BE2C (cell line): ENCODE measurements around the gene AGRN.
"Not testable (repeated sequence)": the region's sequence is repeated elsewhere in the genome, so short reads cannot be mapped to it uniquely, and the experiment has no call there.

Experiments
- DNase-seq: peaks from one replicate; pipeline ENCODE4 v3.0.0-alpha.2; 2020
- H3K27me3 ChIP-seq: fragments of 250-450 bp; sonication (Bioruptor Pico); 2 replicates; pipeline ENCODE4 v1.5.1; 2020; ENCODE audit warnings: mild to moderate bottlenecking
- H3K36me3 ChIP-seq: fragments of 250-450 bp; sonication (Bioruptor Pico); 2 replicates; pipeline ENCODE4 v1.5.1; 2020; ENCODE audit warnings: mild to moderate bottlenecking
- H3K4me1 ChIP-seq: fragments of 250-450 bp; sonication (Bioruptor Pico); 2 replicates; pipeline ENCODE4 v1.5.1; 2020
- H3K4me3 ChIP-seq: 2 replicates; pipeline ENCODE4 v1.5.1; 2011; ENCODE audit warnings: low read depth, low read length
- H3K9me3 ChIP-seq: fragments of 250-450 bp; sonication (Bioruptor Pico); 2 replicates; pipeline ENCODE4 v1.5.1; 2020
- TF ChIP-seq, protein P1 (sequence below): IDR thresholded peaks from 2 replicates; pipeline ENCODE4 v1.5.1; 2012; ENCODE audit warnings: mild to moderate bottlenecking, low read depth, low read length

Gene AGRN

GRCh38 chr1:973459-974292 is 46.2 kb upstream of the AGRN start:
- DNase-seq = no peak
- peaks cover 21% of the 10 kb centered on the region for H3K27me3 ChIP-seq
- no peak overlapping the region for H3K4me3 ChIP-seq
- no peaks in the 10 kb centered on the region for H3K9me3 ChIP-seq
- TF ChIP-seq, protein P1, sequence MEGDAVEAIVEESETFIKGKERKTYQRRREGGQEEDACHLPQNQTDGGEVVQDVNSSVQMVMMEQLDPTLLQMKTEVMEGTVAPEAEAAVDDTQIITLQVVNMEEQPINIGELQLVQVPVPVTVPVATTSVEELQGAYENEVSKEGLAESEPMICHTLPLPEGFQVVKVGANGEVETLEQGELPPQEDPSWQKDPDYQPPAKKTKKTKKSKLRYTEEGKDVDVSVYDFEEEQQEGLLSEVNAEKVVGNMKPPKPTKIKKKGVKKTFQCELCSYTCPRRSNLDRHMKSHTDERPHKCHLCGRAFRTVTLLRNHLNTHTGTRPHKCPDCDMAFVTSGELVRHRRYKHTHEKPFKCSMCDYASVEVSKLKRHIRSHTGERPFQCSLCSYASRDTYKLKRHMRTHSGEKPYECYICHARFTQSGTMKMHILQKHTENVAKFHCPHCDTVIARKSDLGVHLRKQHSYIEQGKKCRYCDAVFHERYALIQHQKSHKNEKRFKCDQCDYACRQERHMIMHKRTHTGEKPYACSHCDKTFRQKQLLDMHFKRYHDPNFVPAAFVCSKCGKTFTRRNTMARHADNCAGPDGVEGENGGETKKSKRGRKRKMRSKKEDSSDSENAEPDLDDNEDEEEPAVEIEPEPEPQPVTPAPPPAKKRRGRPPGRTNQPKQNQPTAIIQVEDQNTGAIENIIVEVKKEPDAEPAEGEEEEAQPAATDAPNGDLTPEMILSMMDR = no peak
- H3K36me3 ChIP-seq = no peaks in the 10 kb centered on the region
- no peaks in the 10 kb centered on the region; the same call in 1 of the 2 replicates for H3K4me1 ChIP-seq

DNA sequence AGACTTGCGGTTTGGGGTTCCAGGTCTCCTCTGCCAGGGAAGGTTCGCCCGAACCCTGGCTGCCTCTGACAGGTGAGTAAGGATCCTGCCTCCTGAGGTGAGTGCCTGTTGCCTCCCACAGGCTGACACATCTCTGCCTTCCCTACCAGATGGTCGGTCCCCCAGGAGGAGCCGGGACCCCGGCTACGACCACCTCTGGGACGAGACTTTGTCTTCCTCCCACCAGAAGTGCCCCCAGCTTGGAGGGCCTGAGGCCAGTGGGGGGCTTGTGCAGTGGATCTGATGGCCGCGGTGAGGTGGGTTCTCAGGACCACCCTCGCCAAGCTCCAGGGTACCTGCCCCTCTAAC is 45.7 kb upstream of the AGRN start:
- H3K4me3 ChIP-seq = no peak overlapping the region
- no peak for DNase-seq
- TF ChIP-seq, protein P1 = no peak
- peaks cover 21% of the 10 kb centered on the region for H3K27me3 ChIP-seq
- H3K4me1 ChIP-seq = no peaks in the 10 kb centered on the region; the same call in 1 of the 2 replicates
- H3K9me3 ChIP-seq = no peaks in the 10 kb centered on the region
- no peaks in the 10 kb centered on the region for H3K36me3 ChIP-seq

DNA sequence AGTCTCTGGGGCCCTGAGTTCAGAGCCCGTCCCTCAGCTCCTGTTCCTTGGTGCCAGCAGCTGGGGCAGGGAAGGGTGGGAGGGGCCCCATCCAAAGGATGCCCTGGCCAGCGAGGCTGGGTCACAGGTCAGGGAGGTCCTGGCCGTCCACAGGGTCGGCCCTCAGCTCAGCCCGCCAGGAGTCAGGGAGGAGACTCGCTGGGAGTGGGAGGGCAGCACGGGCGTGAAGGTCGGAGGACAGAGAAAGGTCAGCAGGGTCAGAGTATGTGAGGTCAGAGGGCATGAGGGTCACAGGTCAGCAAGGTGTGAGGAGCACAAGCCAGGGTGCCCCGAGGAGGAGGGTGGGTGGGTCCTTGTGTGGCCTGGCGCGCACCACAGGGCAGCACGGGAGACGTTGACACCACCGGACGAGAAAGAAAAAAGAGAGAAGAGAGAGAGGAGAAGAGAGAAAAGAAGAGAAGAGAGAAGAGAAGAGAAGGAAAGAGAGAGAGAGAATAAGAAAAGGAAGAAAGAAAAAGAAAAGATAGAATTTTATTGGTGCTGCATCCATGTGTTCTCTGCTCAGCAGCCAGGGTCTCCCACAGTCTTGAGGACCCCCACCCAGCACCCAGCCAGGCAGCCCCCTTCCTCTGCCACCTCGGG is 45.1 kb upstream of the AGRN start:
- peaks cover 21% of the 10 kb centered on the region for H3K27me3 ChIP-seq
- DNase-seq = no peak
- H3K36me3 ChIP-seq = no peaks in the 10 kb centered on the region
- no peaks in the 10 kb centered on the region for H3K9me3 ChIP-seq
- TF ChIP-seq, protein P1 = no peak
- H3K4me1 ChIP-seq = no peaks in the 10 kb centered on the region; the same call in 1 of the 2 replicates
- no peak overlapping the region for H3K4me3 ChIP-seq

GRCh38 chr1:975365-975764 is 44.6 kb upstream of the AGRN start:
- Histone ChIP-seq H3K27me3 (peaks cover 22% of the 10 kb centered on the region), H3K4me3 (no peak overlapping the region)
- TF ChIP-seq, protein P1 = no peak

DNA sequence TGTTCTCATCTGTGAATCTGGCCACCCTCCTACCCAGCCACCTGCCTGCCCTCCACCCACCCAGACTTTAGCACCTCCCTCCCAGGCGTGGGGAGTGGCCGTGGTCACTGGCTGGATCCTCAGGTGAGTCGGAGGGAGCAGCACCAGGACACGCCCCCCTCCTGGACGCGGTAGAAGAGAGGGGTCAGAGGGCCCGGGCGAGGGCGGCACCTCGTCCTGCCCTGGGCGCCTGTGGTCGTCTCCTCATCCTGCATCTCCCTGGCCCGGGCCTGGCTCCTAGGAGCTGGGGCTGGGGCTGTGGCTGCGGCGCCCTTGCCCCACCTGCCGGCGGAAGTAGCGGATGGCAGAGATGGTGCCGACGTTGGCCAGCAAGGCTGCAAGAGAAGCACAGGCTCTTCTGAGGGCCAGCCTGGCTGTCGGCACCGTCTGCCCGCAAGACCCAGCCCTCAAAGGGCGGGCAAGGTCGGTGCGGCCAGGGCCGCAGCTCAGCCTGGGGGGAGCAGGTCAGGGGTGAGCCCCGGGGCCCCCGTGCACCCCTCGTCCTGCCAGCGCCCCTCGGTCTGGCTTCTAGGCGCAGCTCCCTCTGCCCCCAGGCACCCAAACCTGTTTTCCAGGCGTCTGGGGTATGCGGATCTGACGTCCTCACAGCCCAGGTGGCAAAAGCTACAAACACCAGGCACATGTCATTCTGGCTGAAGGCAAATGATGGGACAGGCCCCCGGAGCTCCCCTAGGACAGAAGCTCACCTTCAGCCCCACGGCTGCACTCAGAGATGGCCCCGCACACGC is 43.8 kb upstream of the AGRN start:
- H3K4me3 ChIP-seq = peak overlapping the region; percentile 49

More at GRCh38 chr1:975365-975764, 44.6 kb upstream of the AGRN start:
- no peak for DNase-seq
- H3K9me3 ChIP-seq = no peaks in the 10 kb centered on the region
- H3K36me3 ChIP-seq = no peaks in the 10 kb centered on the region
- no peaks in the 10 kb centered on the region; the same call in 1 of the 2 replicates for H3K4me1 ChIP-seq

GRCh38 chr1:976791-977190 is 43.1 kb upstream of the AGRN start:
- DNase-seq = peak; percentile 39
- H3K27me3 ChIP-seq = peaks cover 25% of the 10 kb centered on the region
- not testable (repeated sequence) for H3K9me3 ChIP-seq, H3K4me3 ChIP-seq, H3K36me3 ChIP-seq, H3K4me1 ChIP-seq

More for the DNA sequence above, 43.8 kb upstream of the AGRN start:
- TF ChIP-seq, protein P1 = peak; percentile 64
- Histone ChIP-seq H3K36me3 (no peaks in the 10 kb centered on the region), H3K9me3 (no peaks in the 10 kb centered on the region), H3K4me1 (no peaks in the 10 kb centered on the region; the same call in 1 of the 2 replicates), H3K27me3 (peaks cover 23% of the 10 kb centered on the region)
- DNase-seq = peak; percentile 87
